Measurements from ENCODE around the gene PITPNM3. TPM values are rescaled to one million over a fixed set of nuclear protein-coding genes. Genes with fewer than 3 reads are reported as not detected.

The PITPNM3 gene
- total and polyA plus RNA-seq, 2 experiments from 2014 or later: 1.5 to 2.0 TPM

DNA sequence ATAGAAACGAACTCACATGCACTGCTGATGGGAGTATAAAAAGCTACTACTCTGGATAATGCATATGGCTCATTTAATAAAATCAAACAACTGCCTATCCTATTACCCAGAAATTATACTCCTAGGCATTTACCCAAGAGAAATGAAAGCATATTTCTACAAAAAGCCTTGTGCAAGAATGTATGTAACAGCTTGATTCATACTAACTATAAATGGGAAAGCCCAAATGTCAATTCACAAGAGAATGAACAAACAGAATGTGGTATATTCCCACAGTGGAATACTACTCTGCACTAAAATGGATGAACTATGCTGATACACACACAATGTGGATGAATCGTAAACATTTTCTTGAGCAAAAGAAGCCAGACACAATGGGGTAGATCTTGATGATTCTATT, 45.8 kb upstream of the PITPNM3 start:
- no peak overlapping the region for H2AFZ ChIP-seq
- no peaks in the 10 kb centered on the region for H3K4me1 ChIP-seq (ENCODE audit: insufficient read depth)
- H3K9me2 ChIP-seq (replicated peaks; ENCODE audit: insufficient read depth): no peaks in the 10 kb centered on the region
- TF ChIP-seq, protein P1, sequence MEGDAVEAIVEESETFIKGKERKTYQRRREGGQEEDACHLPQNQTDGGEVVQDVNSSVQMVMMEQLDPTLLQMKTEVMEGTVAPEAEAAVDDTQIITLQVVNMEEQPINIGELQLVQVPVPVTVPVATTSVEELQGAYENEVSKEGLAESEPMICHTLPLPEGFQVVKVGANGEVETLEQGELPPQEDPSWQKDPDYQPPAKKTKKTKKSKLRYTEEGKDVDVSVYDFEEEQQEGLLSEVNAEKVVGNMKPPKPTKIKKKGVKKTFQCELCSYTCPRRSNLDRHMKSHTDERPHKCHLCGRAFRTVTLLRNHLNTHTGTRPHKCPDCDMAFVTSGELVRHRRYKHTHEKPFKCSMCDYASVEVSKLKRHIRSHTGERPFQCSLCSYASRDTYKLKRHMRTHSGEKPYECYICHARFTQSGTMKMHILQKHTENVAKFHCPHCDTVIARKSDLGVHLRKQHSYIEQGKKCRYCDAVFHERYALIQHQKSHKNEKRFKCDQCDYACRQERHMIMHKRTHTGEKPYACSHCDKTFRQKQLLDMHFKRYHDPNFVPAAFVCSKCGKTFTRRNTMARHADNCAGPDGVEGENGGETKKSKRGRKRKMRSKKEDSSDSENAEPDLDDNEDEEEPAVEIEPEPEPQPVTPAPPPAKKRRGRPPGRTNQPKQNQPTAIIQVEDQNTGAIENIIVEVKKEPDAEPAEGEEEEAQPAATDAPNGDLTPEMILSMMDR (IDR thresholded peaks at IDR 0.05; ENCODE audit: poor library complexity): no peak
- TF ChIP-seq EZH2 (IDR thresholded peaks at IDR 0.05; ENCODE audit: borderline replicate concordance): no peak
- no peak for TF ChIP-seq EZH2phosphoT487 (IDR thresholded peaks at IDR 0.05; ENCODE audit: low read depth, severe bottlenecking, unreplicated experiment)
- no peak overlapping the region for H3K4me2 ChIP-seq
- no peak overlapping the region for H3K4me3 ChIP-seq
- no peak overlapping the region for H3K27ac ChIP-seq
- H3K36me3 ChIP-seq (replicated peaks; ENCODE audit: insufficient read depth, low read depth): no peaks in the 10 kb centered on the region
- H3K27me3 ChIP-seq: no peaks in the 10 kb centered on the region
- no peaks in the 10 kb centered on the region for H4K20me1 ChIP-seq (ENCODE audit: insufficient read depth, poor library complexity, severe bottlenecking)
- 91% methylated on average over 2 of the region's 2 CpGs for WGBS (ENCODE audit: low lambda C conversion rate, missing lambda C conversion rate)
- H3K79me2 ChIP-seq: no peaks in the 10 kb centered on the region
- no peaks in the 10 kb centered on the region for H3K9me3 ChIP-seq (ENCODE audit: low read depth)
- DNase-seq (ENCODE audit: low spot score): no peak

DNA sequence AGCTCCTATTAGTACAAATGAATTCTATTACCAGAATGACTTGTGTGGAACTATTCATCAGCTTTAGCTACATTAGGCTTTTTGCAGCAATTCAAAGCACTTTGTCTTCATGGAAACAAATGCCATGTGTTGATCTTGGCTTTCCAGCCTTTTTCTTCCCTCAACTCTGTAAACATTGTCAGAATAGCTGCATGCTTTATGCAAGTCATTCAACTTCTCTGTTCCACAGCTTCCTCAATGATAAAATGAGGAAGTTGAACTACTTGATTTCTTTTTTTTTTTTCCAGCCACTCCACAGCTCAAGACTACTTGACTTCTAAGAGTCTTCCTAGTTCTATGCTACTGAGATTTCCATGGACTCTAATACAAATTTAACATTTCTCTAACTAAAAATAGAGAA, 43.0 kb upstream of the PITPNM3 start:
- H3K4me2 ChIP-seq: no peak overlapping the region
- H3K79me2 ChIP-seq: no peaks in the 10 kb centered on the region
- TF ChIP-seq, protein P1 (IDR thresholded peaks at IDR 0.05; ENCODE audit: poor library complexity): no peak
- no peak for TF ChIP-seq EZH2phosphoT487 (IDR thresholded peaks at IDR 0.05; ENCODE audit: low read depth, severe bottlenecking, unreplicated experiment)
- TF ChIP-seq EZH2 (IDR thresholded peaks at IDR 0.05; ENCODE audit: borderline replicate concordance): no peak
- DNase-seq (ENCODE audit: low spot score): no peak
- no peaks in the 10 kb centered on the region for H3K4me1 ChIP-seq (ENCODE audit: insufficient read depth)
- H2AFZ ChIP-seq: no peak overlapping the region
- no peaks in the 10 kb centered on the region for H3K9me3 ChIP-seq (ENCODE audit: low read depth)
- no peaks in the 10 kb centered on the region for H3K36me3 ChIP-seq (replicated peaks; ENCODE audit: insufficient read depth, low read depth)
- H3K27ac ChIP-seq: no peak overlapping the region
- H3K4me3 ChIP-seq: no peak overlapping the region
- H4K20me1 ChIP-seq (ENCODE audit: insufficient read depth, poor library complexity, severe bottlenecking): no peaks in the 10 kb centered on the region
- H3K9me2 ChIP-seq (replicated peaks; ENCODE audit: insufficient read depth): no peaks in the 10 kb centered on the region
- H3K27me3 ChIP-seq: no peaks in the 10 kb centered on the region

DNA sequence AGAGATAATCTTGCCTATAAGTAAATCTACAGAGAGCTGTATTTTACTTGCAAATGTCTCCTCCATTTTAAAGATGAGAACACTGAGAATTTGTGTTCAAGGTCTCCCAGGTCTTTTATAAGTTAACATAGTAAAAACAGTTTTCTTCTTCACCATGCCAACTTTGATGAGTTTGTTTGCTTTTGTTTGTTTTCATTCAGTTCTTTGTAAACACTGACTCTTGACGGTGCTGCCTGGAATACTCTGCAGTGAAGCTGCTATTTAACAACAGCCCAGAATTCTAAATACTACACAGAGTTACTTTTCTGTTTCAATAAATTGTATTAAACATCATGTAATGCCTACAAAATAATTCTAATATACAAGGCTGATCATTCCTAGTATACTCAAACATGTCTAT, 41.4 kb upstream of the PITPNM3 start:
- no peaks in the 10 kb centered on the region for H3K79me2 ChIP-seq
- no peak overlapping the region for H3K4me3 ChIP-seq
- H3K4me2 ChIP-seq: no peak overlapping the region
- H3K27me3 ChIP-seq: no peaks in the 10 kb centered on the region
- TF ChIP-seq EZH2phosphoT487 (IDR thresholded peaks at IDR 0.05; ENCODE audit: low read depth, severe bottlenecking, unreplicated experiment) (no peak), EZH2 (IDR thresholded peaks at IDR 0.05; ENCODE audit: borderline replicate concordance) (no peak)
- TF ChIP-seq, protein P1 (IDR thresholded peaks at IDR 0.05; ENCODE audit: poor library complexity): no peak
- H3K9me3 ChIP-seq (ENCODE audit: low read depth): no peaks in the 10 kb centered on the region
- no peaks in the 10 kb centered on the region for H3K9me2 ChIP-seq (replicated peaks; ENCODE audit: insufficient read depth)
- H3K27ac ChIP-seq: no peak overlapping the region
- no peak for DNase-seq (ENCODE audit: low spot score)
- H3K36me3 ChIP-seq (replicated peaks; ENCODE audit: insufficient read depth, low read depth): no peaks in the 10 kb centered on the region
- WGBS (ENCODE audit: low lambda C conversion rate, missing lambda C conversion rate): 76% methylated on average over 1 of the region's 1 CpG
- no peak overlapping the region for H2AFZ ChIP-seq
- H4K20me1 ChIP-seq (ENCODE audit: insufficient read depth, poor library complexity, severe bottlenecking): no peaks in the 10 kb centered on the region
- peaks cover under 1% of the 10 kb centered on the region for H3K4me1 ChIP-seq (ENCODE audit: insufficient read depth)

DNA sequence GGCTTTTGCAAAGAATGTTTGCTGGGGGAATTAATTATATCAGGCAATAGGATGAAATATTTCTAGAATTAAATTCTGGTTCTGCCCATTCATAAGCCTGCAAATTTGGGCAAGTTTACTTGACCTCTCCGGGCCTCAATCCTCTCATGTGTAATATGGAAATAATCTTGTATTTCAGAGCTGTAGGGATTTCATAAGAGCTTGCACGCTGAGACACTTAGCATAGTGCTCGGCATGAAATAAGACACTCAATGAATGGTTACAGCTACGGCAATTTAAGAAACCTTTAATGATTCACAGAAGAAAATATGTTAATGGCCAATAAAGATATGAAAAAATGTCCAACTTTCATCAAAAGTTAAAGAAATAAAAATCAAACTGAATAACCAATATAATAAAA, 40.6 kb upstream of the PITPNM3 start:
- Histone ChIP-seq H3K79me2 (no peaks in the 10 kb centered on the region), H3K4me3 (no peak overlapping the region), H3K27me3 (no peaks in the 10 kb centered on the region), H2AFZ (no peak overlapping the region), H3K4me2 (no peak overlapping the region), H3K9me2 (replicated peaks; ENCODE audit: insufficient read depth) (no peaks in the 10 kb centered on the region), H3K36me3 (replicated peaks; ENCODE audit: insufficient read depth, low read depth) (no peaks in the 10 kb centered on the region), H3K9me3 (ENCODE audit: low read depth) (no peaks in the 10 kb centered on the region), H3K27ac (no peak overlapping the region), H3K4me1 (ENCODE audit: insufficient read depth) (peaks cover 7% of the 10 kb centered on the region), H4K20me1 (ENCODE audit: insufficient read depth, poor library complexity, severe bottlenecking) (no peaks in the 10 kb centered on the region)
- 95% methylated on average over 4 of the region's 4 CpGs for WGBS (ENCODE audit: low lambda C conversion rate, missing lambda C conversion rate)
- no peak for TF ChIP-seq EZH2phosphoT487 (IDR thresholded peaks at IDR 0.05; ENCODE audit: low read depth, severe bottlenecking, unreplicated experiment)
- TF ChIP-seq, protein P1 (IDR thresholded peaks at IDR 0.05; ENCODE audit: poor library complexity): no peak
- no peak for TF ChIP-seq EZH2 (IDR thresholded peaks at IDR 0.05; ENCODE audit: borderline replicate concordance)
- no peak for DNase-seq (ENCODE audit: low spot score)

Data from hepatocyte (in vitro differentiated cells).